PC-3 (cell line): Measurements from ENCODE around the gene OSBPL8. TPM values are rescaled to one million over a fixed set of nuclear protein-coding genes. Genes with fewer than 3 reads are reported as not detected.

ENCODE experiments used
- ATAC-seq: fragments of 200-7000 bp; cut with Tn5 transposase; 2 replicates; pipeline ENCODE4 v1.9.1; 2020; ENCODE audit warnings: mild to moderate bottlenecking, moderate library complexity
- BruUV-seq: library from RNA; stranded (reverse); fragments of 400-500 nt; replicated peaks from 2 replicates; lab custom pipeline; 2021; lab: Mats Ljungman, UMichigan
- CTCF ChIA-PET: fragments of 300-600 bp; sonication (Branson Sonifier 250); formaldehyde crosslinking; loops from one replicate; lab custom pipeline; 2022; ENCODE audit warnings: antibody characterized with exemption; lab: Charles Lee
- POLR2A ChIA-PET: fragments of 300-600 bp; sonication (Branson Sonifier 250); formaldehyde crosslinking; loops from one replicate; lab custom pipeline; 2022; ENCODE audit warnings: antibody characterized with exemption; ENCODE audit not compliant: unreplicated experiment; lab: Charles Lee
- DNase-seq: peaks from one replicate; pipeline ENCODE4 v3.0.0-alpha.2; 2015
- H2AFZ ChIP-seq: fragments of 300-600 bp; sonication (generic); 2 replicates; pipeline ENCODE4 v1.6.0; 2016; ENCODE audit warnings: antibody characterized with exemption, low read length
- H3F3A ChIP-seq: fragments of 300-600 bp; sonication (generic); one replicate; pipeline ENCODE4 v1.6.0; 2017; ENCODE audit warnings: antibody characterized with exemption, low read length, control low read depth, mild to moderate bottlenecking; ENCODE audit not compliant: unreplicated experiment
- H3K27ac ChIP-seq: fragments of 300-600 bp; sonication (generic); 2 replicates; pipeline ENCODE4 v1.5.1; 2016; ENCODE audit warnings: mild to moderate bottlenecking, low read length
- H3K27me3 ChIP-seq: fragments of 300-600 bp; sonication (generic); 2 replicates; pipeline ENCODE4 v1.6.1; 2016; ENCODE audit warnings: low read length, mixed read lengths
- H3K36me3 ChIP-seq: fragments of 300-600 bp; sonication (generic); 2 replicates; pipeline ENCODE4 v1.6.1; 2016; ENCODE audit warnings: low read depth, mixed run types, low read length, mixed read lengths
- H3K4me1 ChIP-seq: fragments of 300-600 bp; sonication (generic); 2 replicates; pipeline ENCODE4 v1.5.1; 2016; ENCODE audit warnings: low read length; ENCODE audit not compliant: insufficient read depth
- H3K4me2 ChIP-seq: fragments of 300-600 bp; sonication (generic); 2 replicates; pipeline ENCODE4 v1.6.0; 2016; ENCODE audit warnings: low read length
- H3K4me3 ChIP-seq: fragments of 300-600 bp; sonication (generic); 2 replicates; pipeline ENCODE4 v1.5.1; 2016; ENCODE audit warnings: mild to moderate bottlenecking, low read length, mixed read lengths
- H3K79me2 ChIP-seq: fragments of 300-600 bp; sonication (generic); 2 replicates; pipeline ENCODE4 v1.6.1; 2017; ENCODE audit warnings: low read length, mixed read lengths
- H3K9ac ChIP-seq: fragments of 300-600 bp; sonication (generic); 2 replicates; pipeline ENCODE4 v1.6.0; 2016; ENCODE audit warnings: mild to moderate bottlenecking, low read length
- H3K9me2 ChIP-seq: fragments of 300-600 bp; sonication (generic); replicated peaks from 2 replicates; pipeline ENCODE4 v1.6.1; 2016; ENCODE audit warnings: mixed run types, low read length, mixed read lengths
- H3K9me3 ChIP-seq: fragments of 300-600 bp; sonication (generic); 2 replicates; pipeline ENCODE4 v1.6.1; 2016; ENCODE audit warnings: low read length, mixed read lengths
- H4K20me1 ChIP-seq: fragments of 300-600 bp; sonication (generic); 2 replicates; pipeline ENCODE4 v1.6.1; 2016; ENCODE audit warnings: low read length, mixed read lengths
- CTCF ChIP-seq: fragments of 300-600 bp; sonication (generic); conservative IDR thresholded peaks from 2 replicates; pipeline ENCODE4 v1.5.1; 2017; ENCODE audit warnings: antibody characterized with exemption, low read depth, mild to moderate bottlenecking, low read length
- EZH2 ChIP-seq: fragments of 300-600 bp; sonication (generic); IDR thresholded peaks from one replicate; pipeline ENCODE4 v1.6.1; 2017; ENCODE audit warnings: antibody characterized with exemption, mild to moderate bottlenecking, low read length; ENCODE audit not compliant: unreplicated experiment
- EZH2phosphoT487 ChIP-seq: fragments of 300-600 bp; sonication (generic); IDR thresholded peaks from 2 replicates; pipeline ENCODE4 v1.6.1; 2018; ENCODE audit warnings: mild to moderate bottlenecking, antibody characterized with exemption, low read length, borderline replicate concordance
- intact Hi-C: fragments of 100-400 bp; cut with micrococcal nuclease; formaldehyde crosslinking; loops from 2 replicates; pipeline ENCODE4 v1.9.0; 2023
- total RNA-seq: library from RNA; depleted of rRNA; stranded (reverse); fragments of >200 nt; gene quantifications from 2 replicates; pipeline ENCODE4 v1.2.3, GENCODE V29; 2014

Gene OSBPL8
- total RNA-seq, 1 experiment from 2014 or later: 28.5 TPM

- Histone ChIP-seq H3K27ac (no peak overlapping the region), H3K9ac (no peak overlapping the region), H3K4me1 (peaks cover 34% of the 10 kb centered on the region), H3K36me3 (no peaks in the 10 kb centered on the region), H4K20me1 (peaks cover 9% of the 10 kb centered on the region; the same call in 1 of the 2 replicates), H3F3A (no peaks in the 10 kb centered on the region), H3K4me2 (peak overlapping the region; percentile 30), H3K9me2 (no peaks in the 10 kb centered on the region), H3K79me2 (peaks cover 91% of the 10 kb centered on the region), H3K4me3 (no peak overlapping the region), H2AFZ (no peak overlapping the region), H3K9me3 (no peaks in the 10 kb centered on the region), H3K27me3 (no peaks in the 10 kb centered on the region)
- no peak for DNase-seq
- no peak for TF ChIP-seq CTCF
- no peak for TF ChIP-seq EZH2phosphoT487
- TF ChIP-seq EZH2: no peak
- POLR2A ChIA-PET: no interaction called here
- intact Hi-C loops: loop anchor here (5.0 to 10.0 kb wide), 2 partner anchors 97 to 210 kb away; partner anchors contain the start of gene BBS10
- CTCF ChIA-PET: interaction anchor here (0.5 kb wide), 1 partner anchor 678 kb away, joined by 3 read pairs; no protein-coding TSS in a partner anchor
- no TSS peak for BruUV-seq
- ATAC-seq: no peak
These were observed 5.0 kb downstream of the OSBPL8 start for GRCh38 chr12:76554405-76555230.

GRCh38 chr12:76552343-76552938 lies 7.1 kb downstream of the OSBPL8 start:
- BruUV-seq: no TSS peak
- H3K9ac ChIP-seq: no peak overlapping the region
- TF ChIP-seq CTCF (no peak), EZH2 (no peak), EZH2phosphoT487 (no peak)
- no peak for ATAC-seq
- H3K36me3 ChIP-seq: no peaks in the 10 kb centered on the region
- H3K9me3 ChIP-seq: no peaks in the 10 kb centered on the region
- H4K20me1 ChIP-seq: 0 out of 2 replicates have a peak, but pooled peaks cover 14% of the 10 kb centered on the region
- H3K4me3 ChIP-seq: no peak overlapping the region
- peaks cover 39% of the 10 kb centered on the region for H3K4me1 ChIP-seq
- intact Hi-C loops: loop anchor here (10.0 kb wide), 1 partner anchor 208 kb away; the partner anchor contains the start of gene BBS10
- no peaks in the 10 kb centered on the region for H3K27me3 ChIP-seq
- H3K9me2 ChIP-seq: no peaks in the 10 kb centered on the region
- H3K79me2 ChIP-seq: peaks cover 83% of the 10 kb centered on the region
- ChIA-PET CTCF (no interaction called here), POLR2A (no interaction called here)
- no peak overlapping the region for H2AFZ ChIP-seq
- no peaks in the 10 kb centered on the region for H3F3A ChIP-seq
- DNase-seq: no peak
- no peak overlapping the region for H3K27ac ChIP-seq
- H3K4me2 ChIP-seq: no peak overlapping the region
